Aorta (tissue), 5 donors: ENCODE measurements around the gene MAEL. TPM values are rescaled to one million over a fixed set of nuclear protein-coding genes. Genes with fewer than 3 reads are reported as not detected.
A peak's percentile ranks its signal among the peaks of the same experiment; 100 is the strongest.

Experiments used
- ATAC-seq: fragments of 200-7000 bp; cut with Tn5 transposase; one replicate; pipeline ENCODE4 v1.9.1; 2022; ENCODE audit warnings: moderate library complexity; ENCODE audit not compliant: low FRiP score
- DNase-seq, 2 donors: peaks; one replicate each; pipeline ENCODE4 v3.0.0-alpha.2; 2020
- H3K27ac ChIP-seq, 2 donors: one replicate each; pipeline ENCODE4 v1.5.1; 2013; ENCODE audit warnings: low read length in 2 of 2, mild to moderate bottlenecking in 2 of 2, moderate library complexity in 2 of 2, control low read depth in 1 of 2, inconsistent platforms in 1 of 2, low read depth in 1 of 2
- H3K27me3 ChIP-seq, 2 donors: one replicate each; pipeline ENCODE4 v1.6.1; 2013; ENCODE audit warnings: control low read depth in 1 of 2, low read length in 1 of 2, mild to moderate bottlenecking in 1 of 2, moderate library complexity in 1 of 2; ENCODE audit not compliant: insufficient read depth in 2 of 2, control insufficient read depth in 1 of 2
- H3K36me3 ChIP-seq, 2 donors: one replicate each; pipeline ENCODE4 v1.6.1; 2013; ENCODE audit warnings: control low read depth in 1 of 2, low read length in 1 of 2, mild to moderate bottlenecking in 1 of 2; ENCODE audit not compliant: insufficient read depth in 2 of 2, control insufficient read depth in 1 of 2
- H3K4me1 ChIP-seq, 2 donors: one replicate each; pipeline ENCODE4 v1.6.1; 2013; ENCODE audit warnings: low read length in 2 of 2, control low read depth in 1 of 2, mild to moderate bottlenecking in 1 of 2, moderate library complexity in 1 of 2; ENCODE audit not compliant: insufficient read depth in 2 of 2, control insufficient read depth in 1 of 2
- H3K4me3 ChIP-seq, 2 donors: one replicate each; pipeline ENCODE4 v1.5.1; 2013; ENCODE audit warnings: low read length in 2 of 2, control low read depth in 1 of 2, mild to moderate bottlenecking in 1 of 2
- H3K9me3 ChIP-seq: one replicate; pipeline ENCODE4 v1.6.1; 2013; ENCODE audit warnings: mild to moderate bottlenecking, low read length; ENCODE audit not compliant: control insufficient read depth
- WGBS, 2 donors: extraction: QIAGEN DNeasy Blood & Tissue Kit; methylation state at CpG; one replicate each; pipeline ENCODE4 v1.1.7; 2013; 5-methylcytosine and 5-hydroxymethylcytosine counted together
- intact Hi-C, 2 donors: fragments of 100-400 bp; cut with DNase I; formaldehyde crosslinking; loops; one replicate each; pipeline versions ENCODE4 v1.14.2 to v1.15.0; 2022
- long read RNA-seq, 2 donors: library from polyadenylated mRNA; unstranded; transcript quantifications; one replicate each; pipeline ENCODE4 v2.0.0, GENCODE V29; 2020 to 2021
- polyA plus RNA-seq, 2 donors: library from polyadenylated mRNA; stranded (reverse); fragments of 200-250 nt; gene quantifications; one replicate each; pipeline ENCODE4 v1.2.3, GENCODE V29; 2013
- total RNA-seq, 2 donors: library from RNA; stranded (reverse); fragmentation: NEBNext Ultra II Directional; extraction: Animal tissue kit (Norgen Biotek cat#: 25700); gene quantifications; one replicate each; pipeline ENCODE4 v1.2.1, GENCODE V29; 2021
- donor health status: healthy with polysubstance abuse.
- donor health status: Bipolar disorder and iron deficiency.
- donor health status: DM: no; HTN: no; CAD: no.
- donor health status: DM: no; HTN: no; CAD: no.
- donor health status: DM: yes; HTN: yes; CAD: no.

The MAEL gene
- not detected for total RNA-seq
- under 1 TPM in 1 of 2 donors, not detected in 1; 0.28 TPM for polyA plus RNA-seq
- long read RNA-seq, donor 1, result 0 reads
- long read RNA-seq, donor 2, result 0 reads

- Histone ChIP-seq H3K4me3 (no peak within 1 kb of the TSS), H3K4me1 (no peaks in the 10 kb centered on the region), H3K36me3 (no peaks in the 10 kb centered on the region), H3K9me3 (no peaks in the 10 kb centered on the region), H3K27ac (no peak within 1 kb of the TSS), H3K27me3 (no peaks in the 10 kb centered on the region)
- intact Hi-C loops, result no loop called here
- DNase-seq, result no peak
- no peak for ATAC-seq
- 89 to 90% methylated on average over 45 of the region's 45 CpGs for WGBS, 2 donors
These were observed at the start of gene MAEL for GRCh38 chr1:166988974-166989515. Gene MAEL (plus strand): TSS chr1:166989280. CDS start chr1:166989353, 73 bp downstream.

- Histone ChIP-seq H3K4me1 (no peaks in the 10 kb centered on the region), H3K27ac (no peak overlapping the region), H3K27me3 (no peaks in the 10 kb centered on the region), H3K4me3 (no peak overlapping the region), H3K36me3 (no peaks in the 10 kb centered on the region), H3K9me3 (no peaks in the 10 kb centered on the region)
- ATAC-seq (no peak), DNase-seq (no peak)
- 91 to 95% methylated on average over 5 of the region's 5 CpGs for WGBS, 2 donors
- intact Hi-C loops, result no loop called here
These were observed 49.2 kb upstream of the MAEL start for GRCh38 chr1:166939741-166940375.

GRCh38 chr1:166944186-166944967 is 44.7 kb upstream of the MAEL start:
- Histone ChIP-seq H3K27me3 (no peaks in the 10 kb centered on the region), H3K4me3 (no peak overlapping the region), H3K9me3 (no peaks in the 10 kb centered on the region), H3K27ac (no peak overlapping the region), H3K4me1 (no peaks in the 10 kb centered on the region), H3K36me3 (no peaks in the 10 kb centered on the region)
- intact Hi-C loops, result no loop called here
- ATAC-seq, result no peak
- 87 to 89% methylated on average over 5 of the region's 5 CpGs for WGBS, 2 donors
- DNase-seq, result no peak

GRCh38 chr1:166947398-166948043 is 41.6 kb upstream of the MAEL start:
- WGBS, 2 donors, result 6 to 8% methylated on average over 44 of the region's 44 CpGs
- Histone ChIP-seq H3K27me3 (no peaks in the 10 kb centered on the region), H3K27ac (no peak overlapping the region), H3K4me1 (no peaks in the 10 kb centered on the region), H3K36me3 (no peaks in the 10 kb centered on the region), H3K4me3 (peak overlapping the region; percentile 16 to 22), H3K9me3 (no peaks in the 10 kb centered on the region)
- ATAC-seq (peak; percentile 77), DNase-seq (peak; percentile 60 to 85)
- intact Hi-C loops, result no loop called here

- DNase-seq (no peak), ATAC-seq (no peak)
- H3K9me3 ChIP-seq, result no peaks in the 10 kb centered on the region
- 85 to 93% methylated on average over 2 of the region's 2 CpGs for WGBS, 2 donors
- intact Hi-C loops, result no loop called here
- no peaks in the 10 kb centered on the region for H3K4me1 ChIP-seq
- no peak overlapping the region for H3K27ac ChIP-seq
- no peaks in the 10 kb centered on the region for H3K36me3 ChIP-seq
- no peaks in the 10 kb centered on the region for H3K27me3 ChIP-seq
- H3K4me3 ChIP-seq, result no peak overlapping the region
These were observed 40.2 kb upstream of the MAEL start for GRCh38 chr1:166948856-166949350.

- H3K4me3 ChIP-seq, result no peak overlapping the region
- H3K27ac ChIP-seq, result no peak overlapping the region
- ATAC-seq (no peak), DNase-seq (no peak)
- WGBS, 2 donors, result 93 to 97% methylated on average over 2 of the region's 2 CpGs
- no peaks in the 10 kb centered on the region for H3K9me3 ChIP-seq
- no peaks in the 10 kb centered on the region for H3K36me3 ChIP-seq
- no peaks in the 10 kb centered on the region for H3K4me1 ChIP-seq
- H3K27me3 ChIP-seq, result no peaks in the 10 kb centered on the region
- intact Hi-C loops, result no loop called here
These were observed 38.9 kb upstream of the MAEL start for GRCh38 chr1:166950156-166950555.

GRCh38 chr1:166951050-166951449 is 38.0 kb upstream of the MAEL start:
- Histone ChIP-seq H3K4me1 (no peaks in the 10 kb centered on the region), H3K27ac (no peak overlapping the region), H3K9me3 (no peaks in the 10 kb centered on the region), H3K27me3 (no peaks in the 10 kb centered on the region), H3K36me3 (no peaks in the 10 kb centered on the region), H3K4me3 (no peak overlapping the region)
- DNase-seq (no peak), ATAC-seq (no peak)
- intact Hi-C loops, result no loop called here
- 91 to 97% methylated on average over 2 of the region's 2 CpGs for WGBS, 2 donors

- peaks cover 0 to 1% of the 10 kb centered on the region in 2 donors for H3K27me3 ChIP-seq
- no peaks in the 10 kb centered on the region for H3K36me3 ChIP-seq
- no peak for ATAC-seq
- H3K9me3 ChIP-seq, result no peaks in the 10 kb centered on the region
- H3K4me3 ChIP-seq, result no peak overlapping the region
- intact Hi-C loops, result no loop called here
- H3K27ac ChIP-seq, result no peak overlapping the region
- WGBS, 2 donors, result 43 to 46% methylated on average over 4 of the region's 4 CpGs
- DNase-seq, result no peak
- H3K4me1 ChIP-seq, result no peaks in the 10 kb centered on the region
These were observed 36.9 kb upstream of the MAEL start for GRCh38 chr1:166952002-166952746.
